ENCODE data around the gene RNASET2.
"Not testable (repeated sequence)": the region's sequence is repeated elsewhere in the genome, so short reads cannot be mapped to it uniquely, and the experiment has no call there.

DNA sequence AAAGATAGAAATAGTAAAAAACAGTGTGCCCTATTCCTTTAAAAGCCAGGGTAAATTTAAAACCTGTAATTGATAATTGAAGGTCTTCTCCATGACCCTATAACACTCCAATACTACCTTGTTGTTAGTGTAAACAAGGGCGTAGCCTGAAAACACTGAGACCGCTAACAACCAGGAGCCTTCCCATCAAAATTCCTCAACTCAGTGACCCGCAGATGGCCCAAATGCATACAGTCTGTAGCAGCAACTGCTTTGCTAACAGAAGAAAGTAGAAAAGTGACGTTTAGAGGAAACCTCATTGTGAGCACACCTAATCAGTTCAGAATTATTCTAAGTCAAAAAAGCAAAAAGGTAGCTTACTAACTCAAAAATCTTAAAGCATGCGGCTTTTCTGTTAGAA is 63.9 kb downstream of the RNASET2 start:
- TF ChIP-seq CTCF (IDR thresholded peaks at IDR 0.05; ENCODE audit: poor library complexity, severe bottlenecking); POLR2AphosphoS5 (IDR thresholded peaks at IDR 0.05); TAF1 (IDR thresholded peaks at IDR 0.05; ENCODE audit: low read depth); EZH2 (IDR thresholded peaks at IDR 0.05; ENCODE audit: borderline replicate concordance, insufficient read depth, low read length, poor library complexity, severe bottlenecking); EP300 (conservative IDR thresholded peaks at IDR 0.05; ENCODE audit: poor library complexity, severe bottlenecking): not testable (repeated sequence)

All from neural cell (in vitro differentiated cells).